ENCODE results near the gene GRM7. TPM values are rescaled to one million over a fixed set of nuclear protein-coding genes. Genes with fewer than 3 reads are reported as not detected.

The GRM7 gene
- total RNA-seq, 4 donors from 2014 or later = 0.40 TPM; not detected in 3

- no peak overlapping the region for H3K4me3 ChIP-seq
- DNase-seq = no peak
- TF ChIP-seq CTCF (IDR thresholded peaks at IDR 0.05) (no peak), POLR2A (IDR thresholded peaks at IDR 0.05) (no peak)
These were observed 867.9 kb downstream of the GRM7 start for GRCh38 chr3:7728566-7729519.

GRCh38 chr3:7733933-7734332 is 873.0 kb downstream of the GRM7 start:
- Histone ChIP-seq H3K9me3 (no peaks in the 10 kb centered on the region), H3K4me3 (no peak overlapping the region), H3K27ac (no peak overlapping the region), H3K4me1 (no peaks in the 10 kb centered on the region), H3K27me3 (no peaks in the 10 kb centered on the region), H3K36me3 (no peaks in the 10 kb centered on the region)
- DNase-seq = no peak
- TF ChIP-seq CTCF (IDR thresholded peaks at IDR 0.05) = no peak
- no peak for TF ChIP-seq POLR2A (IDR thresholded peaks at IDR 0.05)

More at GRCh38 chr3:7728566-7729519, 867.9 kb downstream of the GRM7 start:
- no peaks in the 10 kb centered on the region for H3K27me3 ChIP-seq
- no peak overlapping the region for H3K27ac ChIP-seq
- H3K9me3 ChIP-seq = no peaks in the 10 kb centered on the region
- no peaks in the 10 kb centered on the region for H3K36me3 ChIP-seq
- no peaks in the 10 kb centered on the region for H3K4me1 ChIP-seq

- no peak for DNase-seq
- no peaks in the 10 kb centered on the region for H3K36me3 ChIP-seq
- H3K9me3 ChIP-seq = no peaks in the 10 kb centered on the region
- no peak overlapping the region for H3K4me3 ChIP-seq
- no peaks in the 10 kb centered on the region for H3K27me3 ChIP-seq
- H3K4me1 ChIP-seq = no peaks in the 10 kb centered on the region
- H3K27ac ChIP-seq = no peak overlapping the region
- TF ChIP-seq CTCF (IDR thresholded peaks at IDR 0.05) (no peak), POLR2A (IDR thresholded peaks at IDR 0.05) (no peak)
These were observed 873.5 kb downstream of the GRM7 start for GRCh38 chr3:7734456-7734855.

GRCh38 chr3:7737263-7737662 is 876.3 kb downstream of the GRM7 start:
- H3K4me1 ChIP-seq = no peaks in the 10 kb centered on the region
- H3K9me3 ChIP-seq = no peaks in the 10 kb centered on the region
- no peak for TF ChIP-seq POLR2A (IDR thresholded peaks at IDR 0.05)
- no peak for TF ChIP-seq CTCF (IDR thresholded peaks at IDR 0.05)
- H3K4me3 ChIP-seq = no peak overlapping the region
- no peaks in the 10 kb centered on the region for H3K27me3 ChIP-seq
- no peak overlapping the region for H3K27ac ChIP-seq
- no peak for DNase-seq
- no peaks in the 10 kb centered on the region for H3K36me3 ChIP-seq

- H3K36me3 ChIP-seq = no peaks in the 10 kb centered on the region
- no peak overlapping the region for H3K27ac ChIP-seq
- H3K4me1 ChIP-seq = no peaks in the 10 kb centered on the region
- H3K27me3 ChIP-seq = no peaks in the 10 kb centered on the region
- H3K4me3 ChIP-seq = no peak overlapping the region
- H3K9me3 ChIP-seq = no peaks in the 10 kb centered on the region
- no peak for TF ChIP-seq POLR2A (IDR thresholded peaks at IDR 0.05)
- no peak for TF ChIP-seq CTCF (IDR thresholded peaks at IDR 0.05)
- DNase-seq = no peak
These were observed 878.8 kb downstream of the GRM7 start for GRCh38 chr3:7739754-7740153.
